ENCODE measurements around the gene TRAPPC3.
"Not testable (repeated sequence)": the region's sequence is repeated elsewhere in the genome, so short reads cannot be mapped to it uniquely, and the experiment has no call there.

Gene TRAPPC3

GRCh38 chr1:36149237-36149972 is at the start of gene TRAPPC3:
TRAPPC3 (minus strand) TSS chr1:36149486; CDS start chr1:36149378, 108 bp downstream.
- DNase-seq, result peak; percentile 100

GRCh38 chr1:36198641-36199040 is 49.4 kb upstream of the TRAPPC3 start:
- no peak for DNase-seq

DNA sequence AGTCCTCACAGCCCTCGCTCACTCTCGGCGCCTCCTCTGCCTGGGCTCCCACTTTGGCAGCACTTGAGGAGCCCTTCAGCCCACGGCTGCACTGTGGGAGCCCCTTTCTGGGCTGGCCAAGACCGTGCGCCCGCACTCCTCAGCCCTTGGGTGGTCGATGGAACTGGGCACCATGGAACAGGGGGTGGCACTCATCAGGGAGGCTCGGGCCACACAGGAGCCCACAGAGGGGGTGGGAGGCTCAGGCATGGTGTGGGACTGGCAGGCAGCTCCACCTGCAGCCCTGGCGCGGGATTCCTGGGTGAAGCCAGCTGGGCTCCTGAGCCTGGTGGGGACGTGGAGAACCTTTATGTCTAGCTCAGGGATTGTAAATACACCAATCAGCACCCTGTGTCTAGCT is 47.5 kb upstream of the TRAPPC3 start:
- not testable (repeated sequence) for DNase-seq

- DNase-seq, result peak; percentile 90
Observed at GRCh38 chr1:36187800-36188593, 38.7 kb upstream of the TRAPPC3 start.

GRCh38 chr1:36183309-36183856 is 34.1 kb upstream of the TRAPPC3 start:
- no peak for DNase-seq

- DNase-seq, result no peak
Observed at GRCh38 chr1:36182734-36183133, 33.4 kb upstream of the TRAPPC3 start.

DNA sequence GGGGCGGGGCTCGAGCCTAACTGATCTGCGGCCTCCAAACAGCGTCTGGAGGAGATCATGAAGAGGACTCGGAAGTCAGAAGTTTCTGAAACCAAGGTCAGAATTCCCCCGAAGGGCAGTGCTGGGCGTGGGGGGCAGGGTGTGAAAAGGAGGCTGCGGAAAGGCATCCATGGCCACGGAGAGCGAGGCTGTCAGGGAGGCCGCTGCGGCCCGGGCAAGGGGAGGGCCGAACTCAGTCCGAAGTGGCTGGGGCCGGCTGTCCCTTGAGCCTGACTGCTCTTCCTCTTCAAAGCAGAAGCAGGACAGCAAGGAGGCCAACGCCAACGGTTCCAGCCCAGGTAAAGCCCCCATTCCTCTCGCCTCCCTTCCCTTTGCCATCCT is 29.9 kb upstream of the TRAPPC3 start:
- DNase-seq, result no peak

- no peak for DNase-seq
Observed at GRCh38 chr1:36178471-36179219, 29.4 kb upstream of the TRAPPC3 start.

- DNase-seq, result no peak
Observed at GRCh38 chr1:36177589-36178431, 28.5 kb upstream of the TRAPPC3 start.

DNA sequence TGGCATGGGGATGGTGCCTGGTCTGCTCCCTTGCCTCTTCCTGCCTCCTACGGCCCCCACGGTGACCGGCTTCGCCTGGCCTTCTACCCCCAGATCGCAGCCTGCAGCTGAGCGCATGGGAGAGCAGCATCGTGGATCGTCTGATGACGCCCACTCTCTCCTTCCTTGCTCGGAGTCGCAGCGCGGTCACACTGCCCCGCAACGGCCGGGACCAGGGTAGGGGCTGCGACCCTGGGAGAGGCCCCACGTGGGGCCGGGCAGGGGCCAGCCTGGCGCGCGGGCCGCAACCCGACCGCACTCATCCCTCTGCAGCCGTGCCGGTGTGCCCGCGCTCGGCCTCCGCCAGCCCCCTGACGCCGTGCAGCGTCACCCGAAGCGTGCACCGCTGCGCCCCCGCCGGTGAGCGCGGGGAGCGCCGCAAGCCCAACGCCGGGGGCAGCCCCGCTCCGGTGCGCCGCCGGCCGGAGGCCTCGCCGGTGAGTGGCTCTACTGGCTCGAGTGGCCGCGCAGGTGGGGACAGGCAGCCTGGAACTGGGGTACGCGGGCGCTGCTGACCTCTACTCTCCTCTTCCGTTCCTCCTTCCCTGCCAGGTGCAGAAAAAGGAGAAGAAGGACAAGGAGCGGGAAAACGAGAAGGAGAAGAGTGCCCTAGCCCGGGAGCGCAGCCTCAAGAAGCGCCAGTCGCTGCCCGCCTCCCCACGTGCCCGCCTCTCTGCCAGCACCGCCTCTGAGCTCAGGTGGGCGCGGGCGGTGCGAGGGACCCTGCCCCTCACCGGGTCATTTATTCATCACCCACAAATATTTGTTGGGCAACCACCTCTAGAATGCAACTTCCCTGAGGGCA is 27.0 kb upstream of the TRAPPC3 start:
- no peak for DNase-seq

DNA sequence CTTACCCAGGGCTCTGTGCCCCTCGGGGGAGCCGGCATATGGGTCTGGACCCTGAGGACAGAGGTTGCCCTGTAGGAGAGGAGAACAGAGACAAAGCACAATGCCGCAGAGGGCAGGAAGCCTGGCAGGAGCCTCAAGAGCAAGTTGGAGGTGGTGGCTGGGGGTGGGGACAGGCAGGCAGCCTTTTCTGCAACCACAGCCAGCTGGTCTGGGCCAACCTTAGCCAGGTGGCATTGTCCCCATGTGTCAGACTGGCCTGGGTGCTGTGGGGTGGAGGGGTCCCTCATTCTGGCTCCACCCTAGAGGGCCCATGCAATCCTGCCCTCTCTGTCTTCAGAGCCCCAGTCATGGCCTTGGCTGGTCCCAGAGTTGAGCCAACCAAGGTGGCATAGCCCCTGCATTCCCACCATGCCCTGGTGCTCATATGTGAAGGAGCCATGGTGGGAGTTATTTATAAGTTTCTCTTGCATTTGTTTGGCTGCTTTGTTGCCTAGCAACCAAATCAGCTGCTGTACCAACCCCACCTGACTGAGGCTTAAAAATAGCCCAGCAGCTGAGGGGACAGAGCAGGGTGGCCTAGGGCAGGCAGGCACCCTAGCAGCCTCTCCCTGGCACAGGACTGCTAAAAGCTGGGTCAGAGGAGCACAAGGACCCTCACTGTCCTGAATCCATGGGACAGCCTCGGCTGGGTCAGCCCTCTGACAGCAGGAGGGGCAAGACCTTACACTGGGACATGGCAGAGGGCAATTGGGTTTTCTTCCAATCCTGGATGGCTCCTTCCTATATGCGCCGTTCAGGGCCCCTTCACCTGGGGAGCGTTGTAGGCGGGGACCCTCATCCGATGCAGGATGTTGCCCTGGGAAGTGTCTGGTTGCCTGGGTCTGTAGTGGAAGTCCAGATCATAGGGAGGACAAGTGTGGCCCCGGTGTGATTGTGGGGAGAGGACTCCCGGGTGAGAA is 26.1 kb upstream of the TRAPPC3 start:
- DNase-seq, result peak; percentile 73

- DNase-seq, result no peak
Observed at GRCh38 chr1:36174713-36175112, 25.4 kb upstream of the TRAPPC3 start.

GRCh38 chr1:36172983-36173382 is 23.7 kb upstream of the TRAPPC3 start:
- no peak for DNase-seq

- DNase-seq, result no peak
Observed at GRCh38 chr1:36172017-36172747, 22.9 kb upstream of the TRAPPC3 start.

DNA sequence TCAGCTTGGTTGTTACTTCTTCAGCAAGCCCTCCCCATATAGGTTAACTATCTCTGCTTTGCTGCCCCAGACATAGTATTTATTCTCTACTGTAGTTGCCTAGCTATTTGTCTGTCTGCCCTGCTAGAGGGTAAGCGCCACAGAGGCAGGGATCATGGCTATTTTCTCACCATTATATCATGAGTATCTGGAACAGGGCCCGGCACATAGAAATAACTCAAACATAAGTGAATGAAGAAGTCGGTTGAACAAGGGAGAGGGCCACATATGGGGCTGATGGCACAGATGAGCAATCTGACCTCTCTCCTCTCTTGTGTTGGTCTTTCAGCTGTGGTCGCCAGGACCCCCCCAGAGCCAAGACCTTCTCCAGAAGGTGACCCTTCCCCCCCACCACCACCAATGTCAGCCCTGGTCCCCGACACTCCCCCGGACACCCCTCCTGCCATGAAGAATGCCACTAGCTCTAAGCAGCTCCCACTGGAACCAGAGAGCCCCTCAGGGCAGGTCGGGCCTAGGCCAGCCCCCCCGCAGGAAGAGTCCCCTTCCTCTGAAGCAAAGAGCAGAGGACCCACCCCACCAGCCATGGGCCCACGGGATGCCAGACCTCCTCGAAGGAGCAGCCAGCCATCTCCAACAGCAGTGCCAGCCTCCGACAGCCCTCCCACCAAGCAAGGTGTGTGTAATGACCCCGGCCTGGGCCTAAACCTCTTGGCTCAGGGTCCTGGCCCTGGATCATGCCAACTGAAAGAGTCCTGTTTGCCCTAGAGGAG is 21.5 kb upstream of the TRAPPC3 start:
- no peak for DNase-seq

GRCh38 chr1:36168514-36168913 is 19.2 kb upstream of the TRAPPC3 start:
- no peak for DNase-seq

- no peak for DNase-seq
Observed at GRCh38 chr1:36166938-36167905, 17.9 kb upstream of the TRAPPC3 start.

All from right hindlimb (tissue), 1 donor.